ENCODE data around the gene SPATA33.

The SPATA33 gene

DNA sequence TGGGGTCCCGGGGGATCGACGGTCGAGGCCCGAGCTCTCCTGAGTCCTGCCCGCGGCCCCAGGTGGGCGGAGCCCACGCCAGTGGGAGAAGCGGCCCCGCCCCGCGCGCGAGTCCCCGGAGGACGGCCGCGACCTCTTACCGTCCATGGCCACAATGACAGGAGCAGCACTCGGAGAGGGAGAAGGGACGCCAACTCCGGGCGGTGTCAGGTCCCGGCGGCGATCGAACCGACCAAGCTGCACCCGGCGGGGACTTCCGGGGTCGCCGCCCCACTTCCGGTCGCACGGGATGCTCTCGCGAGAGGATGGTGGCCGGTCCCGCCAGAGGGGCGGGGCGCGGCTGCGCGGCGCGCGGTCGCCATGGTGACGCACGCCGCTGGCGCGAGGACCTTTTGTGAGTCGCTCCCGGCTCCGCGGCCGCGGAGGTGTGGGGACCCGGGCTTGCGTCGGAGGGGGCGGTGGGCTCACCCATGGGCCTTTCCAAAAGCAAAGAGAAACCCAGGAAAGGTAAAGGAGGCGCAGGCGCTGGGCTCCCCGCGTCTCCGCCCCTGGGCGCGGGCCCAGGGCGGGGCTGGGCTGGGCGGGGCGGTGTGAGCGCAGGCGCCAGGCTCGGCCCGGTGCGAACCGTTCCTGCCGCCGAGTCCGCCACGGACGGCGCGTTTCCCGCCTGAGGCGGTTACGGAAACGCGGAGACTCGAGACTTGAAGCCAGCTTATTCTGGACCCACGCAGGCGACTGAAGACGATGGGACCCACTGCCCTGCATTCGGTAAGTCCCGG lies at the start of gene SPATA33, which contains the start of gene CHMP1A:
TSS of gene SPATA33 (plus strand) at position 395 of the 779 bp plus-strand sequence. CDS start at position 471, 76 bp downstream.
TSS of gene CHMP1A (minus strand) at position 267 of the 779 bp plus-strand sequence. CDS start at position 147, 120 bp downstream.
- DNase-seq = peak; percentile 91

DNA sequence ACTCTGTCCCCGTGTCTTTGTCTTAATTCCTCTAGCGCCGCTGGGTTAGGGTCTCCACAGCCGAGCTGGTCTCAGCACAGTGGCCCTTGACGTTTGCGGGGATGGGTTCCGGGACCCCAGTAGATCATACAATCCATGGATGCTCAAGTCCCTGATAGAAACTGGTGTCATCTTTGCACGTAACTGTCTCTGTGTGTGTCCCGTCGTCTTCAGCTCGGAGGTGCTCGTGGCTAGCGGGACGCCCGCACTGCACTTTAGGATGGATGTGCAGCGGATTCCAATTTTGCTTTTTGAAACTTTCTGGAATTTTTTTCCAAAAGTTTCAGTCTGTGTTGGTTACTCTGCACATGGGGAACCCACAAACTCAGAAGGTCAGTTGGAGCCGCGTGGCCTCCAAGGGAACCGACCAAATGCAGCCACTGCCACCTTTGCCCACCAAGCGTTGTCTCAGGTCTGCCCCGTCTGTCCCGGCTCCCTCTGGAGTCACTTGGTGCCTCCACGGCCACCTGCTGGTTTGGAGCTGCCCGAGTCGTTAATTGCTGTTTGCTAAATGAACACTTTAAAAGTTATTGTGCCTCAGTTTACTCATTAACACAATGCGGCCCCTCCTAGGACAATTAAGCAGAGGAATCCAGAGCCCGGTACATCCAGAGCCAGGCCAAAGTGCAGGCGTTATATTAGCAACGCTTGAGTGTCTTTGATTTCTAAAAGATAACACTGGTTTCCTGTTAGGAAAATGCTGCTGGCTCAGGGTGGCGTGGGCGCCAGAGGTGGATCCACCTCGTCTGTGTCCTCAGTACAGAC lies 49.5 kb upstream of the SPATA33 start:
- DNase-seq = no peak

DNA sequence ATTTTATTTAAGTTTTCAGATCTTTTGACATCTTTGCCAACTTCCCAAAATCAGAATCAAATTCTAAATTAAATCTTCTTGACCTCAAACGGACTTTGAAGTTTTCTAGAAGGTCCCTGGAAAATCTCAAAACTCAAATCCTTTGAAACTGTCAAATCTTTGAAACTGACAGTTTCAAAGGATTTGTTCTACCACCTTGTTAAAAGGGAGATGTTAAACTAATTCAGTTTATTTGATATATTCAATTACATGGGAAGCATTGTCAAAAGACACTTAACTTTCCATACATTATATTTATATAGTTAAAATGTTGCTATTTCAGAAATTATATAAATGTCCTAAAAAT lies 47.6 kb upstream of the SPATA33 start:
- DNase-seq = no peak

- no peak for DNase-seq
Observed at GRCh38 chr16:89612415-89613166, 45.0 kb upstream of the SPATA33 start.

DNA sequence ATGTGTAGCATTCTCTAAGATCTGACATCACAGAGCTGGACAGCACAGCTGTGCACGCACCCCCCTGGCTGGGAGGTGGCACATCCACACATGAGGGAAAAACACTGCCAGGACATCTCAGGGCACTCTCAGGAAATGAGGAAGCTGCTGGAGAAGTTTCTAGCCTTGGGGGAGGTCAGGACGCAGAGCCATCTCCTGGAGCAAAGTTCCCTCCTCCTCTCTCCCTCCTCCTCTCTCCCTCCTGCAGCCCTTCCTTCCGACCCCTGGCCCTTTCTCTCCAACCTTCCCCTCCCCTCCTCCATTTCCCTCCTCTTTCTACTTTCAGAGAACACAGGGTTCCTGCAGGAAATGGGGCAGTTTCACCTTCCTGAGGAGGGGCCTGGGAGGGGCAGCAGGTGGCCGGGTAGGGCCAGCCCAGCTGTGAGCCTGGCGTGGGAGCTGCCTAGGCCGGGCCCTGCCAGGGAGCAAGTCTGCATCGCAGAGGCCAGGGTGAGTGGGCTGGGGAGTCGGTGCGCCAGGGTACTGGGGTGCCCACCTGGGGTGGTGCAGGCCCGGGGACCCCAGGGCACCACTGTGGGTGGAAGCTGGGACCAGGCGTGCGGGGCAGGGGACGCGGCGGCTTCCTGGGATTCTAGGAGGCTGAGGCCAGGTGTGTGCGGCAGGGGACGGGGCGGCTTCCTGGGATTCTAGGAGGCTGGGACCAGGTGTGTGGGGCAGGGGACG lies 44.2 kb upstream of the SPATA33 start, which contains the start of gene DPEP1:
TSS of gene DPEP1 (plus strand) at position 412 of the 723 bp plus-strand sequence. CDS start 16,769 bp downstream, outside the sequence.
- no peak for DNase-seq

DNA sequence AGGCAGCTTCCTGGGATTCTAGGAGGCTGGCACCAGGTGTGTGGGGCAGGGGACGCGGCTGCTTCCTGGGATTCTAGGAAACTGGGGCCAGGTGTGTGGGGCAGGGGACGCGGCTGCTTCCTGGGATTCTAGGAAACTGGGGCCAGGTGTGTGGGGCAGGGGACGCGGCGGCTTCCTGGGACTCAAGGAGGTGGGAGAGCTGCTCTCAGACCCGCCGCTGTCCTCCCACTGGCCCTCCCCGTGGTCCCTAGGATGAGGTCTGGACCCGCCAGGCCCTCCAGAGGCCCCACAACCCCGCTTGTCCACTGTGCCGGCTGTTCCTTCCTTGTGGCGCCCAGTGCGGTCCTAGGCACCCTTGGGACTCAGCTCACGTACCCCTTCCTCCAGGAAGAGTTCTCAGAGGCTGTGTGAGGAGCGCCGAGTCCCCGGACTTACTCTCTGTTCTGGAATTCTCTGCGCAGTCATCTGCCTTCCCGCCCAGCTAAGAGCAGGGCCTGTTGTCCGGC lies 43.6 kb upstream of the SPATA33 start:
- DNase-seq = no peak

DNA sequence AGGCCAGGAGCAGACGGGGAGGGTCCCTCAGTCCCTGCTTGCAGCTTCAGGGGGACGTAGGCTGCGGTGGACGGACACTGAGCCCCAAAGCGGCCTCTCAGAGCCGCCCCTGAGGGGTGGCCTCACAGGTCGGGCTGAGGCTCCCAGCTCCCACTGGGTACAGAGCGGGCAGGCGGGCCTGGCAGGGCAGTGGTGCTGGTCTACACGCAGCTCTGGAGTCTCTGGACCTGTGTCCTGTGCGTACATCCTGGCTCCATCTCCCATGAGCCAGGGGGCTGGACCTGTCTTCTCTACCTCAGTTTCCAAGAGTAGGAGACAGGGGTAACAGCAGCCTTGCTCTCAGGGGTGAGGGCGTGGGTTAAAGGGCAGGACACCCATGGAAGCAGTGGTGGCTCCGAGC lies 42.5 kb upstream of the SPATA33 start:
- no peak for DNase-seq

GRCh38 chr16:89615596-89616090 lies 42.0 kb upstream of the SPATA33 start:
- DNase-seq = no peak

GRCh38 chr16:89616623-89617022 lies 41.0 kb upstream of the SPATA33 start:
- DNase-seq = no peak

- DNase-seq = no peak
Observed at GRCh38 chr16:89617036-89617435, 40.6 kb upstream of the SPATA33 start.

DNA sequence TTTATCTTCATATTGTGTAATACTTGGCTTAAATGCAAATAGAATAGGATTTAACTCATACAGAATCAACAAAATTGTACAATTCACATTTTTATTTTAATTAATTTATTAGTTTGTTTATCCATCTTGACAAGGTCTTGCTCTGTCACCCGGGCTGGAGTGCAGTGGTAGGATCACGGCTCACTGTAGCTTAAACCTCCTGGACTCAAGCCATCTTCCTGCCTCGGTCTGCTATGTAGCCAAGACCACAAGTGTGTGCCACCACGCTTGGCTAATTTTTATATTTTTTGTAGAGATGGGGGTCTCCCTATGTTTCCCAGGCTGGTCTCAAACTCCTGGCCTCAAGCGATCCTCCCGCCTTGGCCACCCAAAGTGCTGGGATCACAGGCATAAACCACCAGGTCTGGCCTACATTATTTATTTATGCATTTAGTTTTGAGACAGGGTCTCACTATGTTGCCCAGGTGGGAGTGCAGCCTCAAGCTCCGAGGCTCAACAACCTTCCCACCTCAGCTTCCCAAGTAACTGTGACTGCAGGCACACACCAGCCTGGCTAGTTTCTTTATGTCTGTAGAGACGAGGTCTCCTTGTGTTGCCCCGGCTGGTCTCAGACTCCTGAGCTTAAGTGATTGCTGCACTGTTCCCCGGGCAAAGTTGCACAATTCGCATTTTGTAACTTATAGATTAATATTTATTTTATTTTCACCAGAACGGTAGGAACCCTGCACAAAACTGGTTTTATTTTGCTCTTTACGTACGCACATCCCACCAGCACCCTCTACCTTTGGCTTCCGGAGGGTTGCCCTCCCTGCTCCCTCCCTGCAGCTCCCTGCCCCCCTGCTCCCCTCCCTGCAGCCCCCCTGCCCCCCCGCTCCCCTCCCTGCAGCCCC lies 39.3 kb upstream of the SPATA33 start:
- no peak for DNase-seq

DNA sequence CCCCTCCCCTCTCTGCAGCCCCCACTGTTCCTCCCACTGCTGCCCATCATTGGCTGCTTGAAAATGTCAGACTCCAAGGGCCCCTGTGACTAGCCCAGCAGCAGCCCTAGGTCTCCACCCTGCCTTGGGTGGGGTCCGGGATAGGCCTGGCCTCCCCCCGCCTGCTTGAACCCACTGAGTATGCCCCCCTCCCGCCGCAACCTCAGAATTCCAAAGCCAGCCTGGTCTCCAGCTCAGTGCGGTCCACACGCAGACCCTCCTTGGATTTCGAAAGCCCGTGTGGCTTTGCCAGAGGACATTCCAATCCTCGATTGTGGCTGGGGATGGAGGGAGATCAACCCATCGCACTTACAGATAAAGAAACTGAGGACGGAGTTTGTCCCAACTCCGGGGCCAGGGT lies 37.8 kb upstream of the SPATA33 start:
- DNase-seq = no peak

DNA sequence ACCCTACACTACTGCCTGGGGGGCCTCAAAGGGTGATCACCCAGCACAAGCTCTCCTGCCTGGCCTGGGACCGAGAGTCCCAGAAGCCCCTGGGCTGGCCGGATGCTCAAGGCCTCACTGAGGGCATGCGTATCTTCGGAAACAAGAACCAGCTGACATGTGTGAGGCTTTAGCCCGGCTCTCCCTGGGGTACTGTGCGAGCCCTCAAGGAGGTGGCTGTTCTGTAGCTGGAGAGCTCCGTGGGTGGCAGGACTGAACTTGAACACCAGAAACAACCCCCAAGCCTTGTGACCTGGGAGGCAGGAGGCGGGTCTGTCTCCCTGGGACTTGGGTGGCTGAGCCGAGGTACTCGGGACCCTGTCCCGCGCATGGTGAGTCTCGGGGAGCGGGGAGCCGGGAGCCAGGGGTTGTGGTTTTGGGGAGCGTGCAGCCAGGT lies 37.2 kb upstream of the SPATA33 start:
- DNase-seq = no peak

DNA sequence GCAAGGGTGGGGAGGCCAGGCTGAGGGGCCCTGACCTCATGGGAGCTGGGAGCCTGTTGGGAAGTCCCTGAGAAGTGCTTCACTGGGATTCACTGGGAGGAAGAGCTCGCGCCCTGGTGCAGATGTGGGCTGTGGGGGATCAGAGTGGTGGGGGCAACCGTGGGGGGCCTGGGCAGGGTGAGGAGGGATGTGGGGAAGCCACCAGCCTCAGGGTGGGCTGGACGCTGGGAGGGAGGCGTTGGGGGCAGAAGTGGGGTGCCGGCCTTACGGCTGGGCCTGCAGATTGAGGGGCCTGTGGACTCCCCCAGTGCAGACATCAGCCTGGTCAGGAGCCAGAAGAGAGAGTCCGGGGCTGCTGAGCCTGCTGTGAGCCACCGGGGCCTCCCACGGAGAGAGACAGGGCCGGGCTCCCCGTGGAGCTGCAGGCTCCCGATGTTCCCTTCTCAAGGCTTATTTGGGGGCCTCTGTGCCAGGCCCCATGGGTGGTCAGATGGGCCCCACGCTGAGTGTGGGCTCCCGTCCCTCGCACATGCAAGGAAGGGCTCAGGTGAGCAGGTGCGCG lies 36.4 kb upstream of the SPATA33 start:
- DNase-seq = no peak

GRCh38 chr16:89621698-89622409 lies 35.8 kb upstream of the SPATA33 start:
- DNase-seq = no peak

DNA sequence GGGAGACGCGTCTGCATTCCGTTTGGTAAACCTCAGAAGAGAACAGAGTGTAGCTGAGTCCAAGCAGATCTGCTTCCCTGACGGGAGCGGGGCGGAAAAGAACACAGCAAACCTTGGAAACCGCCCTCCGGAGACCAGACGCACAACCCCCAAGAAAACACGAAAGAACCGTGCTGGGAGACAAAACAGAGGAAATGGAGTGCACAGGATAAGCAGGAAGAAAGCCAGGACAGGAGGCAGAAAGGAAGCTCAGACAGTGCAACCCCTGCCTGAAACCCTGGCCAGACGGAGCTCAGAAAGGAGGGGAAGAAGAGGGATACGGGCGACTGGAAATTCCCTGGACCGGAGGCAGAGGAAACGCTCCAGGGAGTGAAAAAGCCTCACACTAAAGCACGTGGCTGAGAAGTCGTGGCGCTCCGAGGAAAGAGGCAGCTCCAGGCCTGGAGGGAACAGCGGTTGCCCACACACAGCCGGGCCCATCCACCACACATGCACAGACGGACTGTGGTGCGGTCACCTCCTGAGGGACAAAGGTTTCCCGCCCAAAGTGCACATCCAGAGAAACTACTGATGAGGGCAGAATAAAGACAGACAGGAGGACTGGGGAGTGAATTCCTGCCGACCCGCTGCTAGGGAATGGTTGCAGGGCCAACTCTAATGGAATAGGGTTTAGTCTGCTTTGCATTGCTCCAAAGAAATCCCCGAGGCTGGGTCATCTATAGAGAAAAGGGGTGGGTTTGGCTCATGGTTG lies 34.0 kb upstream of the SPATA33 start:
- DNase-seq = no peak

DNA sequence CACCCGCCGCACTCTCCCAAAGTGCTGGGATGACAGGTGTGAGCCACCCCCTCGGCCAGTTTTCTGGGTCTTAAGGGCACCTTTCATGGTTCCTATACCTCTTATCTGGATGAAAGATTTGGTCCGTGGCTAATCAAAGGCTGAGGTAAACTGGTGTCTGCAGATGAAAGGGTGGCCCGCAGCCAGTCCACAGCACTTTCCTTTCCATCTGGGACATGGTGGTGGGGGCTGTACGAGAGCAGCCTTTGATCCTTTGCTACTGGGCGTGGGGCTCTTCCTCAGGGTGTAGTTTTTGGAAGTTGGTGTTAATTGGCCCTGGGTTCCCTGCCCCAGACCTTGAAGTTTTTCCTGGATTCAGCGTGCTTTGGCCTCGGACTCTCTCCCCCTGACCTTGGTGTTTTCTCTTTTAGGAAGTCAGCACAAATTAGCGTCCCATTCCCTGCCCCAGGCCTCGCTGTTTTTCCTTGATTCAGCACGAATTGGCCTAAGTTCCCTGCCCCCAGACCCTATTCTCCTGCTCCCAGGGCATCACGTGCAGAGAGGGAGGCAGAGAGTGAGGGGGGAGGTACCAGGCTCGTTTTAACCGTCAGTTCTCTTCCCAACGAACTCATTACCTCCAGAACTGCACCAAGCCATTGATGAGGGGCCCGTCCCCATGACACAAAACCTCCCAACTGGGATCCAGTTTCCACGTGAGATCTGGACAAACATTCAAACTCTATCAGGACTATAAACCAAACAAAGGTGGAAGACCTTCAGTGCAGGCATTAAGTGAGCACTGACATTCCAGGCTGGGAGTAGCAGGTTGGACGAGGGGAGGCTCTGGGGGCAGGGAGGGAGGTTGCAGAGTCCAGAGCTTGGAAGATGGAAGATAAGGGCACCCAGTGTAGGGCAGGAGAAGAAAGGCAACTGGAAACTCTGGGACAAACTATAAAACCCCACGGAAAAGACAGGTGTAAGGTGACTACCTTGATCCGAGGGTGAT lies 32.6 kb upstream of the SPATA33 start:
- no peak for DNase-seq

All from activated CD4-positive, alpha-beta T cell treated with anti-CD3 and anti-CD28 coated beads, Interleukin-2, amount 50 U/mL, for 1 hour (primary cell).